ENCODE results near the gene SLC33A1.
"Not testable (repeated sequence)": the region's sequence is repeated elsewhere in the genome, so short reads cannot be mapped to it uniquely, and the experiment has no call there.

SLC33A1 gene

GRCh38 chr3:155854141-155854940 lies at the start of gene SLC33A1:
SLC33A1 (minus strand) TSS chr3:155854427; CDS start chr3:155853997, 430 bp downstream.
- peak; percentile 99 for DNase-seq

- DNase-seq, result no peak
Measured at GRCh38 chr3:155895379-155895900, 41.2 kb upstream of the SLC33A1 start.

GRCh38 chr3:155891321-155891720 lies 37.1 kb upstream of the SLC33A1 start:
- no peak for DNase-seq

- DNase-seq, result no peak
Measured at GRCh38 chr3:155890671-155891190, 36.5 kb upstream of the SLC33A1 start.

GRCh38 chr3:155889952-155890351 lies 35.7 kb upstream of the SLC33A1 start:
- no peak for DNase-seq

GRCh38 chr3:155889212-155889611 lies 35.0 kb upstream of the SLC33A1 start:
- no peak for DNase-seq

- no peak for DNase-seq
Measured at GRCh38 chr3:155886915-155887314, 32.7 kb upstream of the SLC33A1 start.

- not testable (repeated sequence) for DNase-seq
Measured at GRCh38 chr3:155886348-155886747, 32.1 kb upstream of the SLC33A1 start.

GRCh38 chr3:155885292-155885691 lies 31.1 kb upstream of the SLC33A1 start:
- no peak for DNase-seq

GRCh38 chr3:155884292-155884691 lies 30.1 kb upstream of the SLC33A1 start:
- no peak for DNase-seq

- DNase-seq, result no peak
Measured at GRCh38 chr3:155880286-155880685, 26.1 kb upstream of the SLC33A1 start.

GRCh38 chr3:155876503-155876902 lies 22.3 kb upstream of the SLC33A1 start:
- no peak for DNase-seq

- no peak for DNase-seq
Measured at GRCh38 chr3:155876037-155876436, 21.8 kb upstream of the SLC33A1 start.

GRCh38 chr3:155872904-155873646 lies 18.8 kb upstream of the SLC33A1 start:
- no peak for DNase-seq

- no peak for DNase-seq
Measured at GRCh38 chr3:155871746-155872158, 17.5 kb upstream of the SLC33A1 start.

GRCh38 chr3:155870945-155871745 lies 16.9 kb upstream of the SLC33A1 start:
- DNase-seq, result peak; percentile 30

- DNase-seq, result peak; percentile 98
Measured at GRCh38 chr3:155870133-155870944, 16.1 kb upstream of the SLC33A1 start, which contains the start of gene GMPS. GMPS (plus strand) TSS chr3:155870650; CDS start chr3:155870871, 221 bp downstream.

- no peak for DNase-seq
Measured at GRCh38 chr3:155869691-155870090, 15.5 kb upstream of the SLC33A1 start.

- DNase-seq, result no peak
Measured at GRCh38 chr3:155863072-155863784, 9.0 kb upstream of the SLC33A1 start.

GRCh38 chr3:155862290-155862982 lies 8.2 kb upstream of the SLC33A1 start:
- DNase-seq, result not testable (repeated sequence)
